ENCODE results near the gene NEXN.

NEXN gene

GRCh38 chr1:77956464-77956863 is 68.0 kb downstream of the NEXN start:
- TF ChIP-seq ZFX (IDR thresholded peaks at IDR 0.05; ENCODE audit: borderline replicate concordance) (no peak), CTCF (IDR thresholded peaks at IDR 0.05) (no peak)
- no peak overlapping the region for H3K27ac ChIP-seq

- no peak for TF ChIP-seq ZFX (IDR thresholded peaks at IDR 0.05; ENCODE audit: borderline replicate concordance)
- H3K27ac ChIP-seq: no peak overlapping the region
These were observed 70.0 kb downstream of the NEXN start for GRCh38 chr1:77958391-77958790.

GRCh38 chr1:77958850-77959249 is 70.4 kb downstream of the NEXN start:
- H3K27ac ChIP-seq: no peak overlapping the region
- TF ChIP-seq ZFX (IDR thresholded peaks at IDR 0.05; ENCODE audit: borderline replicate concordance) (no peak), CTCF (IDR thresholded peaks at IDR 0.05) (no peak)

- TF ChIP-seq CTCF (IDR thresholded peaks at IDR 0.05) (no peak), ZFX (IDR thresholded peaks at IDR 0.05; ENCODE audit: borderline replicate concordance) (no peak)
- no peak overlapping the region for H3K27ac ChIP-seq
These were observed 73.0 kb downstream of the NEXN start for GRCh38 chr1:77961392-77961791.

GRCh38 chr1:77966291-77966690 is 77.9 kb downstream of the NEXN start:
- H3K27ac ChIP-seq: no peak overlapping the region

GRCh38 chr1:77970192-77970591 is 81.8 kb downstream of the NEXN start:
- no peak overlapping the region for H3K27ac ChIP-seq
- TF ChIP-seq ZFX (IDR thresholded peaks at IDR 0.05; ENCODE audit: borderline replicate concordance): no peak
- TF ChIP-seq CTCF (IDR thresholded peaks at IDR 0.05): no peak

More at GRCh38 chr1:77966291-77966690, 77.9 kb downstream of the NEXN start:
- TF ChIP-seq CTCF (IDR thresholded peaks at IDR 0.05): no peak
- TF ChIP-seq ZFX (IDR thresholded peaks at IDR 0.05; ENCODE audit: borderline replicate concordance): no peak

- no peak for TF ChIP-seq CTCF (IDR thresholded peaks at IDR 0.05)
- no peak for TF ChIP-seq ZFX (IDR thresholded peaks at IDR 0.05; ENCODE audit: borderline replicate concordance)
- no peak overlapping the region for H3K27ac ChIP-seq
These were observed 83.7 kb downstream of the NEXN start for GRCh38 chr1:77972080-77972479.

- H3K27ac ChIP-seq: no peak overlapping the region
- TF ChIP-seq ZFX (IDR thresholded peaks at IDR 0.05; ENCODE audit: borderline replicate concordance) (no peak), CTCF (IDR thresholded peaks at IDR 0.05) (no peak)
These were observed 87.0 kb downstream of the NEXN start for GRCh38 chr1:77975386-77975785.
